H9 (cell line): ENCODE results near the gene NFATC2IP. TPM values are rescaled to one million over a fixed set of nuclear protein-coding genes. Genes with fewer than 3 reads are reported as not detected.

Source experiments
- DNase-seq: peaks from one replicate; pipeline ENCODE4 v3.0.0-alpha.2; 2017
- H2AFZ ChIP-seq: one replicate; pipeline ENCODE4 v1.6.1; 2013; ENCODE audit warnings: mild to moderate bottlenecking, low read length, control low read depth, moderate library complexity
- H2AK5ac ChIP-seq: 2 replicates; pipeline ENCODE4 v1.6.1; 2013; ENCODE audit warnings: low read length, control low read depth, mixed read lengths; ENCODE audit not compliant: insufficient read length
- H2BK120ac ChIP-seq: one replicate; pipeline ENCODE4 v1.6.1; 2013; ENCODE audit warnings: low read depth, mild to moderate bottlenecking, low read length, control low read depth, inconsistent platforms; ENCODE audit not compliant: poor library complexity, severe bottlenecking
- H2BK12ac ChIP-seq: 2 replicates; pipeline ENCODE4 v1.6.1; 2013; ENCODE audit warnings: low read length, control low read depth, mixed read lengths, low read depth; ENCODE audit not compliant: insufficient read length
- H2BK15ac ChIP-seq: 2 replicates; pipeline ENCODE4 v1.6.1; 2013; ENCODE audit warnings: low read depth, low read length, control low read depth
- H2BK20ac ChIP-seq: one replicate; pipeline ENCODE4 v1.6.1; 2013; ENCODE audit warnings: low read depth, mild to moderate bottlenecking, low read length, control low read depth, inconsistent platforms; ENCODE audit not compliant: poor library complexity, severe bottlenecking
- H2BK5ac ChIP-seq: 2 replicates; pipeline ENCODE4 v1.6.1; 2013; ENCODE audit warnings: low read length, control low read depth, mixed read lengths; ENCODE audit not compliant: insufficient read length
- H3K14ac ChIP-seq: 2 replicates; pipeline ENCODE4 v1.6.1; 2013; ENCODE audit warnings: low read length, control low read depth; ENCODE audit not compliant: insufficient read depth
- H3K18ac ChIP-seq: 2 replicates; pipeline ENCODE4 v1.6.1; 2013; ENCODE audit warnings: low read depth, mild to moderate bottlenecking, mixed read lengths, low read length, control low read depth; ENCODE audit not compliant: insufficient read length
- H3K23ac ChIP-seq: 2 replicates; pipeline ENCODE4 v1.6.1; 2013; ENCODE audit warnings: low read length, control low read depth, mixed read lengths, low read depth; ENCODE audit not compliant: insufficient read length
- H3K23me2 ChIP-seq: 2 replicates; pipeline ENCODE4 v1.6.1; 2013; ENCODE audit warnings: low read depth, mild to moderate bottlenecking, mixed read lengths, low read length, control low read depth; ENCODE audit not compliant: insufficient read length, poor library complexity, severe bottlenecking
- H3K27ac ChIP-seq: 2 replicates; pipeline ENCODE4 v1.5.1; 2013; ENCODE audit warnings: low read length, control low read depth, mixed read lengths, low read depth; ENCODE audit not compliant: insufficient read length
- H3K27me3 ChIP-seq: 2 replicates; pipeline ENCODE4 v1.6.1; 2013; ENCODE audit warnings: low read length, control low read depth, inconsistent platforms; ENCODE audit not compliant: insufficient read depth
- H3K4ac ChIP-seq: 2 replicates; pipeline ENCODE4 v1.6.1; 2013; ENCODE audit warnings: low read depth, mild to moderate bottlenecking, control low read depth, inconsistent platforms, low read length, moderate library complexity
- H3K4me1 ChIP-seq: 2 replicates; pipeline ENCODE4 v1.6.1; 2013; ENCODE audit warnings: low read length, control low read depth, inconsistent platforms; ENCODE audit not compliant: insufficient read depth
- H3K4me2 ChIP-seq: 2 replicates; pipeline ENCODE4 v1.6.1; 2013; ENCODE audit warnings: low read length, control low read depth, mixed read lengths; ENCODE audit not compliant: insufficient read length, insufficient read depth
- H3K56ac ChIP-seq: 2 replicates; pipeline ENCODE4 v1.6.1; 2013; ENCODE audit warnings: low read depth, mild to moderate bottlenecking, mixed read lengths, low read length, control low read depth; ENCODE audit not compliant: insufficient read length
- H3K79me1 ChIP-seq: 2 replicates; pipeline ENCODE4 v1.6.1; 2013; ENCODE audit warnings: low read depth, mild to moderate bottlenecking, moderate library complexity, low read length, control low read depth, inconsistent platforms; ENCODE audit not compliant: insufficient read depth, poor library complexity, severe bottlenecking
- H3K79me2 ChIP-seq: 2 replicates; pipeline ENCODE4 v1.6.1; 2013; ENCODE audit warnings: low read length, control low read depth, inconsistent platforms; ENCODE audit not compliant: insufficient read depth
- H3K9ac ChIP-seq: 2 replicates; pipeline ENCODE4 v1.6.1; 2013; ENCODE audit warnings: low read length, control low read depth, mixed read lengths; ENCODE audit not compliant: insufficient read length; ENCODE audit errors: extremely low read depth
- H3K9me3 ChIP-seq: one replicate; pipeline ENCODE4 v1.6.1; 2013; ENCODE audit warnings: low read depth, low read length, inconsistent platforms; ENCODE audit not compliant: control insufficient read depth
- H3T11ph ChIP-seq: one replicate; pipeline ENCODE4 v1.6.1; 2013; ENCODE audit warnings: mild to moderate bottlenecking, low read length, control low read depth, inconsistent platforms
- H4K20me1 ChIP-seq: one replicate; pipeline ENCODE4 v1.6.1; 2013; ENCODE audit not compliant: control insufficient read depth, insufficient read length, insufficient read depth
- H4K5ac ChIP-seq: 2 replicates; pipeline ENCODE4 v1.6.1; 2013; ENCODE audit warnings: low read depth, mild to moderate bottlenecking, mixed read lengths, low read length, control low read depth; ENCODE audit not compliant: insufficient read length
- H4K8ac ChIP-seq: replicated peaks from 2 replicates; pipeline ENCODE4 v1.6.1; 2013; ENCODE audit warnings: low read length, control low read depth, mixed read lengths, low read depth; ENCODE audit not compliant: insufficient read length
- H4K91ac ChIP-seq: 2 replicates; pipeline ENCODE4 v1.6.1; 2013; ENCODE audit warnings: low read depth, mild to moderate bottlenecking, moderate library complexity, mixed read lengths, low read length, control low read depth; ENCODE audit not compliant: insufficient read length
- H3K27ac Mint-ChIP-seq, 3 experiments: 2 replicates in 2 of 3; 3 replicates in 1 of 3; pipeline ENCODE4 v1.8.0; 2020 to 2021; ENCODE audit warnings: mixed read lengths in 3 of 3, mild to moderate bottlenecking in 1 of 3, moderate library complexity in 1 of 3
- H3K27me3 Mint-ChIP-seq: 2 replicates; pipeline ENCODE4 v1.8.0; 2021; ENCODE audit warnings: low read depth, mild to moderate bottlenecking, moderate library complexity, mixed read lengths
- H3K36me3 Mint-ChIP-seq, 3 experiments: 2 replicates in 2 of 3; 3 replicates in 1 of 3; pipeline ENCODE4 v1.8.0; 2020 to 2021; ENCODE audit warnings: low read depth in 3 of 3, mixed read lengths in 3 of 3; ENCODE audit not compliant: insufficient read depth in 1 of 3
- H3K4me1 Mint-ChIP-seq, 2 experiments: 2 replicates each; pipeline ENCODE4 v1.8.0; 2020; ENCODE audit warnings: mixed read lengths in 2 of 2
- H3K4me3 Mint-ChIP-seq, 2 experiments: 2 replicates in 1 of 2; 3 replicates in 1 of 2; pipeline ENCODE4 v1.8.0; 2020 to 2021; ENCODE audit warnings: mild to moderate bottlenecking in 2 of 2, mixed read lengths in 2 of 2, moderate library complexity in 1 of 2
- H3K9me3 Mint-ChIP-seq, 2 experiments: 2 replicates in 1 of 2; 3 replicates in 1 of 2; pipeline ENCODE4 v1.8.0; 2020; ENCODE audit warnings: mild to moderate bottlenecking in 2 of 2, mixed read lengths in 2 of 2, moderate library complexity in 1 of 2
- CTCF ChIP-seq: fragments of 200-600 bp; sonication (generic); conservative IDR thresholded peaks from 3 replicates; pipeline ENCODE4 v1.8.0; 2021; ENCODE audit warnings: antibody characterized with exemption, mild to moderate bottlenecking
- WGBS: extraction: QIAGEN DNeasy Blood & Tissue Kit; methylation state at CpG from one replicate; pipeline ENCODE4 v1.1.7; 2013; ENCODE audit warnings: missing lambda C conversion rate, low lambda C conversion rate, mixed read lengths; ENCODE audit not compliant: insufficient read length; ENCODE audit errors: extremely low coverage; 5-methylcytosine and 5-hydroxymethylcytosine counted together
- total RNA-seq: library from RNA; stranded (reverse); gene quantifications from 2 replicates; pipeline ENCODE4 v1.2.1, GENCODE V29; 2021

Gene NFATC2IP
- total RNA-seq, 1 experiment from 2014 or later: 73.8 TPM

DNA sequence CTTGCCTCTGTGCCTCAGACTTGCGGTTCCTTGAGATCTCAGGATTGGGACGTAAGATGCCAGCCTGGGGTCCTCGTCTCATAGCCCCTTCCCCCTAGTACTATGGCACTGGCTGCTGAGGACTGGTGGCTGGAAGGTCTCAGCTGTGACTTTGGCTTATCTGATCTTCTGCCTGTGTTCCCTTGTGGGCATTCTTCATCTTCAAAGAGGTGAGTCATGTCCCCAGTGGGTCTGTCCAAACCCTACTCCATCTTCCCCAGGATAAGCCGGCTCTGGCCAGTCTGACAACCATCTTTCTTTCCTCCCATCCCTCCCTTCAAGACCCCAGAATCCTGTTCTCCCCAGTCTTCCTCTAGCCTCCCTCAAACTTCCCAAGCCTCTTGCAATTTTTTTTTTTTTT lies 15.4 kb upstream of the NFATC2IP start:
- H3K4me3 Mint-ChIP-seq: no peak overlapping the region
- Histone ChIP-seq H3K27me3 (no peaks in the 10 kb centered on the region), H3K9me3 (no peaks in the 10 kb centered on the region), H3K4me1 (no peaks in the 10 kb centered on the region), H3K79me2 (no peaks in the 10 kb centered on the region), H3K56ac (no peak overlapping the region), H3K14ac (no peak overlapping the region), H3K4ac (no peak overlapping the region), H3K27ac (no peak overlapping the region), H4K8ac (no peak overlapping the region), H2BK120ac (no peak overlapping the region), H2BK5ac (no peak overlapping the region), H3K23ac (no peak overlapping the region), H3K23me2 (peaks cover 5% of the 10 kb centered on the region), H4K91ac (no peak overlapping the region), H4K20me1 (no peaks in the 10 kb centered on the region), H3K4me2 (no peak overlapping the region), H3T11ph (no peak overlapping the region), H2AK5ac (no peak overlapping the region), H3K18ac (no peak overlapping the region), H2AFZ (no peak overlapping the region), H2BK20ac (no peak overlapping the region), H2BK15ac (no peak overlapping the region), H2BK12ac (no peak overlapping the region), H3K9ac (no peak overlapping the region), H4K5ac (no peak overlapping the region), H3K79me1 (no peaks in the 10 kb centered on the region)
- no peak for DNase-seq
- no peaks in the 10 kb centered on the region; a peak in 1 of 7 replicates for H3K36me3 Mint-ChIP-seq
- peaks cover 15% of the 10 kb centered on the region for H3K27me3 Mint-ChIP-seq
- TF ChIP-seq CTCF: no peak
- peaks cover 11 to 12% of the 10 kb centered on the region in 2 experiments for H3K4me1 Mint-ChIP-seq
- H3K9me3 Mint-ChIP-seq: no peaks in the 10 kb centered on the region
- no peak overlapping the region for H3K27ac Mint-ChIP-seq
- WGBS: no CpG with 5 or more reads among the region's 4 CpGs
